ENCODE measurements around the gene SPTLC2. TPM values are rescaled to one million over a fixed set of nuclear protein-coding genes. Genes with fewer than 3 reads are reported as not detected.
A peak's percentile ranks its signal among the peaks of the same experiment; 100 is the strongest.

The SPTLC2 gene
- total and polyA plus RNA-seq, 4 donors = 8.1 to 48.6 (median 27.6) TPM

GRCh38 chr14:77498984-77499527, 117.4 kb downstream of the SPTLC2 start:
- Histone ChIP-seq H3K9ac (ENCODE audit: insufficient read depth in 1 of 2, low read length in 2 of 2) (no peak overlapping the region), H3K36me3 (ENCODE audit: control insufficient read depth in 4 of 4, insufficient read depth in 4 of 4, low read length in 4 of 4) (no peaks in the 10 kb centered on the region), H3K9me3 (ENCODE audit: control insufficient read depth in 4 of 4, insufficient read depth in 3 of 4, low read length in 3 of 4) (peaks cover 0 to 2% (median 0%) of the 10 kb centered on the region in 4 donors), H3K4me1 (ENCODE audit: control insufficient read depth in 5 of 5, insufficient read depth in 5 of 5, low read length in 5 of 5) (peaks cover 0 to 12% (median 0%) of the 10 kb centered on the region in 5 donors), H3K27me3 (ENCODE audit: control insufficient read depth in 3 of 3, insufficient read depth in 3 of 3, low read length in 2 of 3) (peaks cover 0 to 33% (median 24%) of the 10 kb centered on the region in 3 donors), H3K27ac (ENCODE audit: low read depth in 1 of 2, low read length in 1 of 2) (no peak overlapping the region), H3K4me3 (peak overlapping the region; percentile 49)
- TF ChIP-seq CTCF (IDR thresholded peaks at IDR 0.05; ENCODE audit: control extremely low read depth, extremely low read depth) = no peak
- DNase-seq (no peak), ATAC-seq (ENCODE audit: insufficient read depth, low FRiP score) (peak; percentile 6)
- WGBS, 2 donors = 3 to 4% methylated on average over 29 to 53 of the region's 53 CpGs

- TF ChIP-seq CTCF (IDR thresholded peaks at IDR 0.05; ENCODE audit: control extremely low read depth, extremely low read depth) = no peak
- peak within 1 kb of the TSS; percentile 49 for H3K4me3 ChIP-seq
- H3K4me1 ChIP-seq (ENCODE audit: control insufficient read depth in 5 of 5, insufficient read depth in 5 of 5, low read length in 5 of 5) = peaks cover 0 to 12% (median 0%) of the 10 kb centered on the region in 5 donors
- DNase-seq (peak; percentile 11 to 51 (median 29)), ATAC-seq (ENCODE audit: insufficient read depth, low FRiP score) (peak; percentile 58)
- no peak within 1 kb of the TSS for H3K27ac ChIP-seq (ENCODE audit: low read depth in 1 of 2, low read length in 1 of 2)
- WGBS, 2 donors = 2 to 3% methylated on average over 68 to 104 of the region's 104 CpGs
- H3K9ac ChIP-seq (ENCODE audit: insufficient read depth in 1 of 2, low read length in 2 of 2) = no peak within 1 kb of the TSS
- peaks cover 0 to 33% (median 24%) of the 10 kb centered on the region in 3 donors for H3K27me3 ChIP-seq (ENCODE audit: control insufficient read depth in 3 of 3, insufficient read depth in 3 of 3, low read length in 2 of 3)
- no peaks in the 10 kb centered on the region for H3K36me3 ChIP-seq (ENCODE audit: control insufficient read depth in 4 of 4, insufficient read depth in 4 of 4, low read length in 4 of 4)
- H3K9me3 ChIP-seq (ENCODE audit: control insufficient read depth in 4 of 4, insufficient read depth in 3 of 4, low read length in 3 of 4) = peaks cover 0 to 1% (median 0%) of the 10 kb centered on the region in 4 donors
Observed at GRCh38 chr14:77498120-77498979, 118.1 kb downstream of the SPTLC2 start, which contains the start of gene ISM2. TSS of gene ISM2 (minus strand) at chr14:77498816. CDS start at chr14:77498793, 23 bp downstream.

GRCh38 chr14:77495334-77495733, 121.1 kb downstream of the SPTLC2 start:
- Histone ChIP-seq H3K4me1 (ENCODE audit: control insufficient read depth in 5 of 5, insufficient read depth in 5 of 5, low read length in 5 of 5) (peaks cover 0 to 12% (median 0%) of the 10 kb centered on the region in 5 donors), H3K9me3 (ENCODE audit: control insufficient read depth in 4 of 4, insufficient read depth in 3 of 4, low read length in 3 of 4) (no peaks in the 10 kb centered on the region), H3K36me3 (ENCODE audit: control insufficient read depth in 4 of 4, insufficient read depth in 4 of 4, low read length in 4 of 4) (no peaks in the 10 kb centered on the region), H3K9ac (ENCODE audit: insufficient read depth in 1 of 2, low read length in 2 of 2) (no peak overlapping the region), H3K27me3 (ENCODE audit: control insufficient read depth in 3 of 3, insufficient read depth in 3 of 3, low read length in 2 of 3) (peaks cover 0 to 27% (median 21%) of the 10 kb centered on the region in 3 donors), H3K27ac (ENCODE audit: low read depth in 1 of 2, low read length in 1 of 2) (no peak overlapping the region), H3K4me3 (no peak overlapping the region)
- no peak for TF ChIP-seq CTCF (IDR thresholded peaks at IDR 0.05; ENCODE audit: control extremely low read depth, extremely low read depth)
- no peak for DNase-seq
- WGBS, 2 donors = 71 to 82% methylated on average over 7 of the region's 7 CpGs
- no peak for ATAC-seq (ENCODE audit: insufficient read depth, low FRiP score)

All from lung (tissue), 12 donors.